Measurements from ENCODE around the gene IQGAP2. TPM values are rescaled to one million over a fixed set of nuclear protein-coding genes. Genes with fewer than 3 reads are reported as not detected.

IQGAP2 gene
- total RNA-seq, 1 donor from 2014 or later, result 4.0 TPM

GRCh38 chr5:76495870-76496269, 92.8 kb downstream of the IQGAP2 start:
- no peaks in the 10 kb centered on the region for H3K36me3 ChIP-seq (ENCODE audit: control insufficient read depth, insufficient read depth, low read length)
- no peak for DNase-seq (ENCODE audit: low read depth)
- H3K27me3 ChIP-seq (ENCODE audit: control insufficient read depth, insufficient read depth, low read length), result no peaks in the 10 kb centered on the region
- no peak for TF ChIP-seq CTCF (IDR thresholded peaks at IDR 0.05; ENCODE audit: insufficient read depth, low read length, poor library complexity, severe bottlenecking)
- no peak overlapping the region for H3K4me3 ChIP-seq (ENCODE audit: low read depth, low read length)

GRCh38 chr5:76497065-76497460, 94.0 kb downstream of the IQGAP2 start:
- Histone ChIP-seq H3K27me3 (ENCODE audit: control insufficient read depth, insufficient read depth, low read length) (no peaks in the 10 kb centered on the region), H3K4me3 (ENCODE audit: low read depth, low read length) (no peak overlapping the region), H3K36me3 (ENCODE audit: control insufficient read depth, insufficient read depth, low read length) (no peaks in the 10 kb centered on the region)
- TF ChIP-seq CTCF (IDR thresholded peaks at IDR 0.05; ENCODE audit: insufficient read depth, low read length, poor library complexity, severe bottlenecking), result no peak
- DNase-seq (ENCODE audit: low read depth), result no peak

- Histone ChIP-seq H3K4me3 (ENCODE audit: low read depth, low read length) (no peak overlapping the region), H3K36me3 (ENCODE audit: control insufficient read depth, insufficient read depth, low read length) (no peaks in the 10 kb centered on the region), H3K27me3 (ENCODE audit: control insufficient read depth, insufficient read depth, low read length) (no peaks in the 10 kb centered on the region)
- no peak for DNase-seq (ENCODE audit: low read depth)
- TF ChIP-seq CTCF (IDR thresholded peaks at IDR 0.05; ENCODE audit: insufficient read depth, low read length, poor library complexity, severe bottlenecking), result no peak
Measured at GRCh38 chr5:76497986-76498717, 95.1 kb downstream of the IQGAP2 start.

GRCh38 chr5:76499507-76500161, 96.5 kb downstream of the IQGAP2 start:
- H3K36me3 ChIP-seq (ENCODE audit: control insufficient read depth, insufficient read depth, low read length), result no peaks in the 10 kb centered on the region
- TF ChIP-seq CTCF (IDR thresholded peaks at IDR 0.05; ENCODE audit: insufficient read depth, low read length, poor library complexity, severe bottlenecking), result no peak
- no peak overlapping the region for H3K4me3 ChIP-seq (ENCODE audit: low read depth, low read length)
- H3K27me3 ChIP-seq (ENCODE audit: control insufficient read depth, insufficient read depth, low read length), result no peaks in the 10 kb centered on the region
- no peak for DNase-seq (ENCODE audit: low read depth)

- no peak overlapping the region for H3K4me3 ChIP-seq (ENCODE audit: low read depth, low read length)
- H3K27me3 ChIP-seq (ENCODE audit: control insufficient read depth, insufficient read depth, low read length), result no peaks in the 10 kb centered on the region
- DNase-seq (ENCODE audit: low read depth), result no peak
- H3K36me3 ChIP-seq (ENCODE audit: control insufficient read depth, insufficient read depth, low read length), result no peaks in the 10 kb centered on the region
- TF ChIP-seq CTCF (IDR thresholded peaks at IDR 0.05; ENCODE audit: insufficient read depth, low read length, poor library complexity, severe bottlenecking), result no peak
Measured at GRCh38 chr5:76500633-76501393, 97.7 kb downstream of the IQGAP2 start.

Measured in kidney epithelial cell (primary cell).